ENCODE measurements around the gene TMEM205.

DNA sequence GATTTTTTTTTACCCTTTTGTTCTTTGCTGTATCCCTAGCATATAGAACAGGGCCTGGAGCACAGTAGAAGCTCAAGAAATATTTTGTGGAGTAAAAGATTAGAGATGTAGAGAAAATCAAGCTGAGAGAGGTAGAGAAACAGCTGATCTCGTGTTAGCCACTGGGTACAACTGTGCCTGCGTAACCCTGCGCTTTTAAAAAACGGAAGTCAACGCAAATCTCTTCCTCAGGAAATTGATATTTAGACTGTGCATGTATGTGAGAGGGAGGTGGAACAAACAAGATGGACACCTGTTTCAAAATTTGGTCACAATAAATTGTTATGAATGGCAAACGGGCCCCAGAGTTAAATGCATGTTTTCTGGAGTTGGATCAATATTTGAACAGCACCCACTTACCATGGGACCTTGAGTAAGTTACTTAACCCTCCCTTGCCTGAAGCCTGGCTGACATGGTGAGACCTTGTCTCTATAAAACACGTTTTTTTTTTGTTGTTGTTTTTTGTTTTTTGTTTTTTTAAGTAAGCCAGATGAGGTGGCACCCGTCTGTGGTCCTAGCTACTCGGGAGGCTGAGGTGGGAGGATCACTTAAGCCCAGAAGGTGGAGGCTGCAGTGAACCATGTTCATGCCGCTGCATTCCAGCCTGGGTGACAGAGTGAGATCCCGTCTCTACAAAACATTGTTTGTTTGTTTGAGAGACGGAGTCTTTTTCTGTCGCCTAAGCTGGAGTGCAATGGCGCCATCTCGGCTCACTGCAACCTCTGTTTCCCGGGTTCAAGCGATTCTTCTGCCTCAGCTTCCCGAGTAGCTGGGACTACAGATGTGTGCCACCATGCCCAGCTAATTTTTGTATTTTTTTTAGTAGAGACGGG is 41.3 kb upstream of the TMEM205 start:
- TF ChIP-seq, protein P1, sequence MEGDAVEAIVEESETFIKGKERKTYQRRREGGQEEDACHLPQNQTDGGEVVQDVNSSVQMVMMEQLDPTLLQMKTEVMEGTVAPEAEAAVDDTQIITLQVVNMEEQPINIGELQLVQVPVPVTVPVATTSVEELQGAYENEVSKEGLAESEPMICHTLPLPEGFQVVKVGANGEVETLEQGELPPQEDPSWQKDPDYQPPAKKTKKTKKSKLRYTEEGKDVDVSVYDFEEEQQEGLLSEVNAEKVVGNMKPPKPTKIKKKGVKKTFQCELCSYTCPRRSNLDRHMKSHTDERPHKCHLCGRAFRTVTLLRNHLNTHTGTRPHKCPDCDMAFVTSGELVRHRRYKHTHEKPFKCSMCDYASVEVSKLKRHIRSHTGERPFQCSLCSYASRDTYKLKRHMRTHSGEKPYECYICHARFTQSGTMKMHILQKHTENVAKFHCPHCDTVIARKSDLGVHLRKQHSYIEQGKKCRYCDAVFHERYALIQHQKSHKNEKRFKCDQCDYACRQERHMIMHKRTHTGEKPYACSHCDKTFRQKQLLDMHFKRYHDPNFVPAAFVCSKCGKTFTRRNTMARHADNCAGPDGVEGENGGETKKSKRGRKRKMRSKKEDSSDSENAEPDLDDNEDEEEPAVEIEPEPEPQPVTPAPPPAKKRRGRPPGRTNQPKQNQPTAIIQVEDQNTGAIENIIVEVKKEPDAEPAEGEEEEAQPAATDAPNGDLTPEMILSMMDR (IDR thresholded peaks at IDR 0.05; ENCODE audit: control extremely low read depth in 1 of 3, insufficient read depth in 1 of 3, low read depth in 1 of 3, low read length in 3 of 3) = no peak
- TF ChIP-seq EZH2 (IDR thresholded peaks at IDR 0.05; ENCODE audit: low read depth, low read length, severe bottlenecking) (no peak), RXRA (IDR thresholded peaks at IDR 0.05; ENCODE audit: insufficient read depth, low read depth, low read length) (no peak), RNF2 (IDR thresholded peaks at IDR 0.05; ENCODE audit: borderline replicate concordance, low read depth, low read length, missing control alignments, poor library complexity, severe bottlenecking) (no peak), GTF2F1 (IDR thresholded peaks at IDR 0.05; ENCODE audit: borderline replicate concordance, low read depth, low read length) (no peak), GABPA (IDR thresholded peaks at IDR 0.05; ENCODE audit: borderline replicate concordance, insufficient read depth, low read length) (no peak), SIN3A (conservative IDR thresholded peaks at IDR 0.05 in 1 of 2, IDR thresholded peaks at IDR 0.05 in 1 of 2; ENCODE audit: low read depth in 1 of 2, low read length in 2 of 2) (no peak), SP2 (IDR thresholded peaks at IDR 0.05; ENCODE audit: low read length) (no peak), RFX5 (IDR thresholded peaks at IDR 0.05; ENCODE audit: borderline replicate concordance, low read depth, low read length) (no peak), MAFK (IDR thresholded peaks at IDR 0.05; ENCODE audit: low read depth, low read length) (no peak), RAD21 (IDR thresholded peaks at IDR 0.05 in 1 of 2, conservative IDR thresholded peaks at IDR 0.05 in 1 of 2; ENCODE audit: low read depth in 2 of 2, low read length in 2 of 2) (no peak)
- TF ChIP-seq, protein P2, sequence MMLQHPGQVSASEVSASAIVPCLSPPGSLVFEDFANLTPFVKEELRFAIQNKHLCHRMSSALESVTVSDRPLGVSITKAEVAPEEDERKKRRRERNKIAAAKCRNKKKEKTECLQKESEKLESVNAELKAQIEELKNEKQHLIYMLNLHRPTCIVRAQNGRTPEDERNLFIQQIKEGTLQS (IDR thresholded peaks at IDR 0.05; ENCODE audit: insufficient read depth, low read depth, low read length) = no peak
- TF ChIP-seq, protein P3, sequence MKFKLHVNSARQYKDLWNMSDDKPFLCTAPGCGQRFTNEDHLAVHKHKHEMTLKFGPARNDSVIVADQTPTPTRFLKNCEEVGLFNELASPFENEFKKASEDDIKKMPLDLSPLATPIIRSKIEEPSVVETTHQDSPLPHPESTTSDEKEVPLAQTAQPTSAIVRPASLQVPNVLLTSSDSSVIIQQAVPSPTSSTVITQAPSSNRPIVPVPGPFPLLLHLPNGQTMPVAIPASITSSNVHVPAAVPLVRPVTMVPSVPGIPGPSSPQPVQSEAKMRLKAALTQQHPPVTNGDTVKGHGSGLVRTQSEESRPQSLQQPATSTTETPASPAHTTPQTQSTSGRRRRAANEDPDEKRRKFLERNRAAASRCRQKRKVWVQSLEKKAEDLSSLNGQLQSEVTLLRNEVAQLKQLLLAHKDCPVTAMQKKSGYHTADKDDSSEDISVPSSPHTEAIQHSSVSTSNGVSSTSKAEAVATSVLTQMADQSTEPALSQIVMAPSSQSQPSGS (IDR thresholded peaks at IDR 0.05; ENCODE audit: low read length) = no peak
